Lower leg skin (tissue), 3 donors: ENCODE measurements around the gene OSBP2.

Source experiments
- CTCF ChIP-seq, 3 donors: fragments of 450-650 bp; IDR thresholded peaks; one replicate each; pipeline ENCODE4 v1.5.1; 2016; ENCODE audit warnings: antibody characterized with exemption in 3 of 3, mild to moderate bottlenecking in 3 of 3, moderate library complexity in 2 of 3
- POLR2A ChIP-seq, 2 donors: fragments of 450-650 bp; IDR thresholded peaks; one replicate each; pipeline ENCODE4 v1.6.1; 2016 to 2017; ENCODE audit warnings: antibody characterized with exemption in 2 of 2, mild to moderate bottlenecking in 1 of 2, moderate library complexity in 1 of 2

- TF ChIP-seq CTCF (IDR thresholded peaks at IDR 0.05) (no peak), POLR2A (IDR thresholded peaks at IDR 0.05) (no peak)
These were observed 175.2 kb downstream of the OSBP2 start for GRCh38 chr22:30869667-30870395.
